G401 (cell line): ENCODE data around the gene YTHDC1. TPM values are rescaled to one million over a fixed set of nuclear protein-coding genes. Genes with fewer than 3 reads are reported as not detected.
"Not testable (repeated sequence)": the region's sequence is repeated elsewhere in the genome, so short reads cannot be mapped to it uniquely, and the experiment has no call there.

Experiments used
- DNase-seq: peaks from one replicate; pipeline ENCODE4 v3.0.0-alpha.2; 2015; ENCODE audit warnings: low spot score
- in situ Hi-C: cut with HindIII; loops from 2 replicates; pipeline ENCODE4 v1.10.0; 2016; ENCODE audit warnings: low sequenced_read_pairs, mixed read lengths
- total RNA-seq: library from RNA; depleted of rRNA; stranded (reverse); fragments of >200 nt; shearing (Covaris generic); gene quantifications from 2 replicates; pipeline ENCODE4 v1.2.3, GENCODE V29; 2014

The YTHDC1 gene
- total RNA-seq, 1 experiment from 2014 or later = 25.8 TPM

GRCh38 chr4:68310651-68311247 lies 39.1 kb downstream of the YTHDC1 start:
- DNase-seq = no peak
- in situ Hi-C loops = no loop called here

- in situ Hi-C loops = no loop called here
- DNase-seq = no peak
These were observed 45.2 kb downstream of the YTHDC1 start for GRCh38 chr4:68304731-68305130.

GRCh38 chr4:68299492-68300457 lies 50.1 kb downstream of the YTHDC1 start:
- DNase-seq = no peak
- in situ Hi-C loops = no loop called here

- DNase-seq = no peak
- in situ Hi-C loops = no loop called here
These were observed 52.8 kb downstream of the YTHDC1 start for GRCh38 chr4:68297137-68297536.

- in situ Hi-C loops = no loop called here
- no peak for DNase-seq
These were observed 58.6 kb downstream of the YTHDC1 start for GRCh38 chr4:68291256-68291655.

- no peak for DNase-seq
- in situ Hi-C loops = no loop called here
These were observed 61.5 kb downstream of the YTHDC1 start for GRCh38 chr4:68288393-68288740.

- in situ Hi-C loops = no loop called here
- no peak for DNase-seq
These were observed 62.0 kb downstream of the YTHDC1 start for GRCh38 chr4:68287704-68288392.

GRCh38 chr4:68283714-68284113 lies 66.2 kb downstream of the YTHDC1 start:
- in situ Hi-C loops = no loop called here
- DNase-seq = no peak

GRCh38 chr4:68283095-68283494 lies 66.8 kb downstream of the YTHDC1 start:
- DNase-seq = no peak
- in situ Hi-C loops = no loop called here

- in situ Hi-C loops = not testable (repeated sequence)
These were observed 67.8 kb downstream of the YTHDC1 start for GRCh38 chr4:68281796-68282740.

GRCh38 chr4:68278029-68278428 lies 71.9 kb downstream of the YTHDC1 start:
- no peak for DNase-seq
- in situ Hi-C loops = no loop called here

More at GRCh38 chr4:68281796-68282740, 67.8 kb downstream of the YTHDC1 start:
- not testable (repeated sequence) for DNase-seq

- in situ Hi-C loops = no loop called here
- DNase-seq = no peak
These were observed 72.3 kb downstream of the YTHDC1 start for GRCh38 chr4:68277627-68278026.

GRCh38 chr4:68272860-68273259 lies 77.0 kb downstream of the YTHDC1 start:
- DNase-seq = no peak
- in situ Hi-C loops = no loop called here

- DNase-seq = no peak
- in situ Hi-C loops = no loop called here
These were observed 77.5 kb downstream of the YTHDC1 start for GRCh38 chr4:68272380-68272779.

- DNase-seq = peak; percentile 68
- in situ Hi-C loops = no loop called here
These were observed 78.0 kb downstream of the YTHDC1 start for GRCh38 chr4:68271851-68272357.

- in situ Hi-C loops = no loop called here
These were observed 82.4 kb downstream of the YTHDC1 start for GRCh38 chr4:68267433-68267944.

GRCh38 chr4:68264875-68265565 lies 84.9 kb downstream of the YTHDC1 start:
- DNase-seq = no peak
- in situ Hi-C loops = no loop called here

More at GRCh38 chr4:68267433-68267944, 82.4 kb downstream of the YTHDC1 start:
- DNase-seq = no peak
